ENCODE results near the gene GPR33.
A peak's percentile ranks its signal among the peaks of the same experiment; 100 is the strongest.
"Not testable (repeated sequence)": the region's sequence is repeated elsewhere in the genome, so short reads cannot be mapped to it uniquely, and the experiment has no call there.

Gene GPR33

GRCh38 chr14:31457665-31458659 is 29.9 kb downstream of the GPR33 start:
- DNase-seq: no peak

GRCh38 chr14:31456841-31457664 is 30.8 kb downstream of the GPR33 start, which contains the start of gene DTD2:
Gene DTD2 (minus strand): TSS chr14:31457506. CDS start chr14:31457393, 113 bp downstream.
- peak; percentile 96 to 98 (median 98) for DNase-seq

DNA sequence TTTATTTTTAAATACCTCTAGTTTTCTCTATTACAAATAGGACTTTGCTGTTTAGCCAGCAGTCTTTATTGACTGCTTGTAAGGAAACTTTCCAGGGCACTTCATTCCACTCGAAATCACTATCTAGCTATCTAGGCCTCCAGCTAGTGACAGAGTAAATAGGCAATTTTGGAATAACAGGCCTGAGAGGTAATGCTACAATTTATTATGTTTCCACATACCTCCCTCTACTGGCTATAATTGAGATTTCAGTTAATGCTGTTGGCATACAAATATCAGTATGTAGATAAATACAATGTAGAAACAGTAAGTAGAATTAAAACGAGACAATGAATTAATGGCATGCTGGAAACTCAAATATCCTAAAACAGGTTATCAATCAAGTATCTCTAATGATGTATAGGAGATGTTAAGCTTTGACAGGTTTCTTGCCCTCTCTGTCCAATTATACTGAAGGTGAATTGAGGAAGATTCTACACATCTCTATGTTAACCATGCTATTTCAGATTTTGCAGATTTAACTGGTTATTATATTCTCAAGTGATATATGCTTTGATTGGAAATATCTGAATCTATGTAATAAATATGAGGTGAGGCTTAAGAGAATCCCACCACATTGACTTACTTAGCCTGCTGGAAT is 37.7 kb downstream of the GPR33 start:
- DNase-seq: peak; percentile 44 to 66 (median 52)

DNA sequence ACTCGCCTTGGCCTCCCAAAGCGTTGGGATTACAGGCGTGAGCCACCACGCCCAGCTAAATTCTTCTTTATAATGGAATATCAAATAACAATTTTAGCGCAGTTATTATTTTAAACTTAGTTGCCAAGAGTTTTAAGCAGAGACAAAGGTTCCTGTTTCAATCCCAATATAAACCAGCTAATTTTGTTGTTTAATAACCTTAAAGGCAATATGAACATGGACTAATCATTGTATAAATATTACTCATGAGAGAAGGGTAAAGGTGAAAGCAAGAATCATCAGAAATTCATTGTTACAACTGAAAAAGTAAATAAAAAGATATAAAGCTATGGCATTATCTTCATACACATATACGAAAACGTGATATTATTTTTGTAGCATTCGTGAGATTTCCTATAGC is 38.7 kb downstream of the GPR33 start:
- DNase-seq: no peak

GRCh38 chr14:31445703-31446102 is 42.1 kb downstream of the GPR33 start:
- DNase-seq: no peak

GRCh38 chr14:31442284-31442683 is 45.6 kb downstream of the GPR33 start:
- DNase-seq: peak in 1 of 3 donors; percentile 5

- no peak for DNase-seq
Observed at GRCh38 chr14:31441273-31442111, 46.3 kb downstream of the GPR33 start.

DNA sequence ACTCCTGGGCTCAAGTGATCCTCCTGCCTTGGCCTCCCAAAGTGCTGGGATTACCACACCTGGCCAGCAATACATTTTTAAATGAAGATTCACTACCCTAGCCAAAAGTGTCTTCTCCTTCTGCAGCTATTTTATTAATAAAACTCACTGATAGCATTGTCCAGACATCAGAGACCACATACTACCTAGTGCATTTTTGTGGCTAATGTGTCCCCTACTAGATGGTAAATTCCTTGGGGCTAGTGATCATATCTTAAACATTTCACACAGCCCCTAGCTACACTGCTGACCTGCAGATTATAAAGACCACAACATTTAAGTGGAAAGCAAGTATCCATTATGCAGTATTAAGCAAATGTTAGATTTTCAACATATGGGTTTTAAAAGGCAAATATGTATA is 47.6 kb downstream of the GPR33 start:
- no peak for DNase-seq

DNA sequence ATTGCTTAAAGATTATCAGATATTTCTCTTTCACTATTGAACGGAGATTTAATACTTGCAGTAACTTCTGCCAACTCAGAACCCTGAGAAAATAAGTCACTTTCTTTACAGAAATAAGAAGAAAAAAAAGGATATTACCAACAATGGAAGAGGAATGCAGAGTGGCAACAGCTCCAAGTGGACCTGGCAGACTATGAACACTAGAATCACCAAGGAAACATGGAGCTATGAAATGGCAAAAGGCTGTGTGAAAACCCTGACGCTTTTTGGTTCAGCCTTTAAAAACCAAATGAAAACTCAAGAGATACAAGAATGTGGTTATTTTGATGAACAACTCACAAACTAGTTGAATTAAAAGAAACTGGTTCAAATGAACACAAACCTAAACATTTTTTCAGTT is 48.3 kb downstream of the GPR33 start:
- DNase-seq: no peak

DNA sequence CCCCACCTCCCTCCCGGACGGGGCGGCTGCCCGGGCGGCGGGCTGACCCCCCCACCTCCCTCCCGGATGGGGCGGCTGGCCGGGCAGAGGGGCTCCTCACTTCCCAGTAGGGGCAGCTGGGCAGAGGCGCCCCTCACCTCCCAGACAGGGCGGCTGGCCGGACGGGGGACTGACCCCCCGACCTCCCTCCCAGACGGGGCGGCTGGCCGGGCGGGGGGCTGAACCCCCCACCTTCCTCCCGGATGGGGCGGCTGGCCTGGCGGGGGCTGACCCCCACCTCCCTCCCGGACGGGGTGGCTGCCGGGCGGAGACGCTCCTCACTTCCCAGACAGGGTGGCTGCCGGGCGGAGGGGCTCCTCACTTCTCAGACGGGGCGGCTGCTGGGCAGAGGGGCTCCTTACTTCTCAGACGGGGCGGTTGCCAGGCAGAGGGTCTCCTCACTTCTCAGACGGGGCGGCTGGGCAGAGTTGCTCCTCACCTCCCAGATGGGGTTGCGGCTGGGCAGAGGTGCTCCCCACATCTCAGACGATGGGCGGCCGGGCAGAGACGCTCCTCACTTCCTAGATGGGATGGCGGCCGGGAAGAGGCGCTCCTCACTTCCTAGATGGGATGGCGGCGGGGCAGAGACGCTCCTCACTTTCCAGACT is 50.7 kb downstream of the GPR33 start:
- DNase-seq: not testable (repeated sequence)

DNA sequence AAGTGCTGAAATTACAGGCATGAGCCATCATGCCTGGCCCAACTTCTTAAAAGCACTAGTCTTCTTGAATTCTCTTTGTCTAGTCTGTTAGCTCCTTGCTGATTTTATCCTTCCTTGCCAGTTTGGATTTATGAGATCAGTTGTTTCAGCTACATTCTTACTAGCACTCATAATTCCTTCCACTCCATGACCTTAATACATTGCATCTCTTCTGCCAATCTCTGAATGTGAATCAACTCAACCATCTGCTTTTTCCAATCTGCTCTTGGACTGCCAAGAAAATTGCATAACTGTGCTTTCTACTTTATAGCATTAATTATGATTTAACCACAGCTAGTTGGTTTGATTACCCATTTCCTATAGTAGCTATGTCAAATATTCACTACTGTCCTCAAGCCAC is 52.6 kb downstream of the GPR33 start:
- no peak for DNase-seq

Measured in suppressor macrophage treated with lipopolysaccharide for 1 hour (primary cell).